H9 (cell line): ENCODE results near the gene TMED6. TPM values are rescaled to one million over a fixed set of nuclear protein-coding genes. Genes with fewer than 3 reads are reported as not detected.

Source experiments
- DNase-seq: peaks from one replicate; pipeline ENCODE4 v3.0.0-alpha.2; 2017
- H2AFZ ChIP-seq: one replicate; pipeline ENCODE4 v1.6.1; 2013; ENCODE audit warnings: mild to moderate bottlenecking, low read length, control low read depth, moderate library complexity
- H2AK5ac ChIP-seq: 2 replicates; pipeline ENCODE4 v1.6.1; 2013; ENCODE audit warnings: low read length, control low read depth, mixed read lengths; ENCODE audit not compliant: insufficient read length
- H2BK120ac ChIP-seq: one replicate; pipeline ENCODE4 v1.6.1; 2013; ENCODE audit warnings: low read depth, mild to moderate bottlenecking, low read length, control low read depth, inconsistent platforms; ENCODE audit not compliant: poor library complexity, severe bottlenecking
- H2BK12ac ChIP-seq: 2 replicates; pipeline ENCODE4 v1.6.1; 2013; ENCODE audit warnings: low read length, control low read depth, mixed read lengths, low read depth; ENCODE audit not compliant: insufficient read length
- H2BK15ac ChIP-seq: 2 replicates; pipeline ENCODE4 v1.6.1; 2013; ENCODE audit warnings: low read depth, low read length, control low read depth
- H2BK20ac ChIP-seq: one replicate; pipeline ENCODE4 v1.6.1; 2013; ENCODE audit warnings: low read depth, mild to moderate bottlenecking, low read length, control low read depth, inconsistent platforms; ENCODE audit not compliant: poor library complexity, severe bottlenecking
- H2BK5ac ChIP-seq: 2 replicates; pipeline ENCODE4 v1.6.1; 2013; ENCODE audit warnings: low read length, control low read depth, mixed read lengths; ENCODE audit not compliant: insufficient read length
- H3K14ac ChIP-seq: 2 replicates; pipeline ENCODE4 v1.6.1; 2013; ENCODE audit warnings: low read length, control low read depth; ENCODE audit not compliant: insufficient read depth
- H3K18ac ChIP-seq: 2 replicates; pipeline ENCODE4 v1.6.1; 2013; ENCODE audit warnings: low read depth, mild to moderate bottlenecking, mixed read lengths, low read length, control low read depth; ENCODE audit not compliant: insufficient read length
- H3K23ac ChIP-seq: 2 replicates; pipeline ENCODE4 v1.6.1; 2013; ENCODE audit warnings: low read length, control low read depth, mixed read lengths, low read depth; ENCODE audit not compliant: insufficient read length
- H3K23me2 ChIP-seq: 2 replicates; pipeline ENCODE4 v1.6.1; 2013; ENCODE audit warnings: low read depth, mild to moderate bottlenecking, mixed read lengths, low read length, control low read depth; ENCODE audit not compliant: insufficient read length, poor library complexity, severe bottlenecking
- H3K27ac ChIP-seq: 2 replicates; pipeline ENCODE4 v1.5.1; 2013; ENCODE audit warnings: low read length, control low read depth, mixed read lengths, low read depth; ENCODE audit not compliant: insufficient read length
- H3K27me3 ChIP-seq: 2 replicates; pipeline ENCODE4 v1.6.1; 2013; ENCODE audit warnings: low read length, control low read depth, inconsistent platforms; ENCODE audit not compliant: insufficient read depth
- H3K4ac ChIP-seq: 2 replicates; pipeline ENCODE4 v1.6.1; 2013; ENCODE audit warnings: low read depth, mild to moderate bottlenecking, control low read depth, inconsistent platforms, low read length, moderate library complexity
- H3K4me1 ChIP-seq: 2 replicates; pipeline ENCODE4 v1.6.1; 2013; ENCODE audit warnings: low read length, control low read depth, inconsistent platforms; ENCODE audit not compliant: insufficient read depth
- H3K4me2 ChIP-seq: 2 replicates; pipeline ENCODE4 v1.6.1; 2013; ENCODE audit warnings: low read length, control low read depth, mixed read lengths; ENCODE audit not compliant: insufficient read length, insufficient read depth
- H3K56ac ChIP-seq: 2 replicates; pipeline ENCODE4 v1.6.1; 2013; ENCODE audit warnings: low read depth, mild to moderate bottlenecking, mixed read lengths, low read length, control low read depth; ENCODE audit not compliant: insufficient read length
- H3K79me1 ChIP-seq: 2 replicates; pipeline ENCODE4 v1.6.1; 2013; ENCODE audit warnings: low read depth, mild to moderate bottlenecking, moderate library complexity, low read length, control low read depth, inconsistent platforms; ENCODE audit not compliant: insufficient read depth, poor library complexity, severe bottlenecking
- H3K79me2 ChIP-seq: 2 replicates; pipeline ENCODE4 v1.6.1; 2013; ENCODE audit warnings: low read length, control low read depth, inconsistent platforms; ENCODE audit not compliant: insufficient read depth
- H3K9ac ChIP-seq: 2 replicates; pipeline ENCODE4 v1.6.1; 2013; ENCODE audit warnings: low read length, control low read depth, mixed read lengths; ENCODE audit not compliant: insufficient read length; ENCODE audit errors: extremely low read depth
- H3K9me3 ChIP-seq: one replicate; pipeline ENCODE4 v1.6.1; 2013; ENCODE audit warnings: low read depth, low read length, inconsistent platforms; ENCODE audit not compliant: control insufficient read depth
- H3T11ph ChIP-seq: one replicate; pipeline ENCODE4 v1.6.1; 2013; ENCODE audit warnings: mild to moderate bottlenecking, low read length, control low read depth, inconsistent platforms
- H4K20me1 ChIP-seq: one replicate; pipeline ENCODE4 v1.6.1; 2013; ENCODE audit not compliant: control insufficient read depth, insufficient read length, insufficient read depth
- H4K5ac ChIP-seq: 2 replicates; pipeline ENCODE4 v1.6.1; 2013; ENCODE audit warnings: low read depth, mild to moderate bottlenecking, mixed read lengths, low read length, control low read depth; ENCODE audit not compliant: insufficient read length
- H4K8ac ChIP-seq: replicated peaks from 2 replicates; pipeline ENCODE4 v1.6.1; 2013; ENCODE audit warnings: low read length, control low read depth, mixed read lengths, low read depth; ENCODE audit not compliant: insufficient read length
- H4K91ac ChIP-seq: 2 replicates; pipeline ENCODE4 v1.6.1; 2013; ENCODE audit warnings: low read depth, mild to moderate bottlenecking, moderate library complexity, mixed read lengths, low read length, control low read depth; ENCODE audit not compliant: insufficient read length
- H3K27ac Mint-ChIP-seq, 3 experiments: 2 replicates in 2 of 3; 3 replicates in 1 of 3; pipeline ENCODE4 v1.8.0; 2020 to 2021; ENCODE audit warnings: mixed read lengths in 3 of 3, mild to moderate bottlenecking in 1 of 3, moderate library complexity in 1 of 3
- H3K27me3 Mint-ChIP-seq: 2 replicates; pipeline ENCODE4 v1.8.0; 2021; ENCODE audit warnings: low read depth, mild to moderate bottlenecking, moderate library complexity, mixed read lengths
- H3K36me3 Mint-ChIP-seq, 3 experiments: 2 replicates in 2 of 3; 3 replicates in 1 of 3; pipeline ENCODE4 v1.8.0; 2020 to 2021; ENCODE audit warnings: low read depth in 3 of 3, mixed read lengths in 3 of 3; ENCODE audit not compliant: insufficient read depth in 1 of 3
- H3K4me1 Mint-ChIP-seq, 2 experiments: 2 replicates each; pipeline ENCODE4 v1.8.0; 2020; ENCODE audit warnings: mixed read lengths in 2 of 2
- H3K4me3 Mint-ChIP-seq, 2 experiments: 2 replicates in 1 of 2; 3 replicates in 1 of 2; pipeline ENCODE4 v1.8.0; 2020 to 2021; ENCODE audit warnings: mild to moderate bottlenecking in 2 of 2, mixed read lengths in 2 of 2, moderate library complexity in 1 of 2
- H3K9me3 Mint-ChIP-seq, 2 experiments: 2 replicates in 1 of 2; 3 replicates in 1 of 2; pipeline ENCODE4 v1.8.0; 2020; ENCODE audit warnings: mild to moderate bottlenecking in 2 of 2, mixed read lengths in 2 of 2, moderate library complexity in 1 of 2
- CTCF ChIP-seq: fragments of 200-600 bp; sonication (generic); conservative IDR thresholded peaks from 3 replicates; pipeline ENCODE4 v1.8.0; 2021; ENCODE audit warnings: antibody characterized with exemption, mild to moderate bottlenecking
- WGBS: extraction: QIAGEN DNeasy Blood & Tissue Kit; methylation state at CpG from one replicate; pipeline ENCODE4 v1.1.7; 2013; ENCODE audit warnings: missing lambda C conversion rate, low lambda C conversion rate, mixed read lengths; ENCODE audit not compliant: insufficient read length; ENCODE audit errors: extremely low coverage; 5-methylcytosine and 5-hydroxymethylcytosine counted together
- total RNA-seq: library from RNA; stranded (reverse); gene quantifications from 2 replicates; pipeline ENCODE4 v1.2.1, GENCODE V29; 2021

The TMED6 gene
- total RNA-seq, 1 experiment from 2014 or later, result 0.31 TPM

- Histone ChIP-seq H3K23ac (no peak overlapping the region), H3K4me2 (no peak overlapping the region), H3K18ac (no peak overlapping the region), H2AK5ac (no peak overlapping the region), H2BK15ac (no peak overlapping the region; the same call in 1 of the 2 replicates), H4K91ac (no peak overlapping the region), H4K8ac (no peak overlapping the region), H2BK5ac (no peak overlapping the region), H3T11ph (no peak overlapping the region), H2BK120ac (no peak overlapping the region), H2BK12ac (no peak overlapping the region), H3K27ac (no peak overlapping the region), H2AFZ (no peak overlapping the region), H2BK20ac (no peak overlapping the region), H3K79me1 (peaks cover 8% of the 10 kb centered on the region), H3K79me2 (0 out of 2 replicates have a peak, but pooled peaks cover 2% of the 10 kb centered on the region), H3K27me3 (no peaks in the 10 kb centered on the region), H4K5ac (no peak overlapping the region), H3K9ac (no peak overlapping the region), H3K14ac (no peak overlapping the region), H3K23me2 (no peaks in the 10 kb centered on the region), H4K20me1 (no peaks in the 10 kb centered on the region), H3K4ac (no peak overlapping the region), H3K4me1 (no peaks in the 10 kb centered on the region), H3K9me3 (no peaks in the 10 kb centered on the region), H3K56ac (no peak overlapping the region)
- no peaks in the 10 kb centered on the region for H3K9me3 Mint-ChIP-seq
- no CpG with 5 or more reads among the region's 1 CpG for WGBS
- no peak for DNase-seq
- no peaks in the 10 kb centered on the region for H3K4me1 Mint-ChIP-seq
- H3K36me3 Mint-ChIP-seq, result peaks cover 32 to 63% (median 51%) of the 10 kb centered on the region in 3 experiments
- TF ChIP-seq CTCF, result no peak
- no peaks in the 10 kb centered on the region for H3K27me3 Mint-ChIP-seq
- H3K4me3 Mint-ChIP-seq, result no peak overlapping the region
- 0 out of 7 replicates have a peak overlapping the region, but pooled peaks of 1 of the 3 experiments have one; percentile 29 for H3K27ac Mint-ChIP-seq
These were observed 26.4 kb upstream of the TMED6 start for GRCh38 chr16:69378036-69378435.
